GM12878 (cell line): Measurements from ENCODE around the gene ELMOD3.
A peak's percentile ranks its signal among the peaks of the same experiment; 100 is the strongest.

Source experiments
- CTCF ChIP-seq, 3 experiments: IDR thresholded peaks in 2 of 3; conservative IDR thresholded peaks in 1 of 3; 2 replicates each; pipeline ENCODE4 v1.5.1; 2011; ENCODE audit warnings: low read depth in 3 of 3, low read length in 3 of 3, mild to moderate bottlenecking in 3 of 3, control low read depth in 2 of 3, moderate library complexity in 2 of 3, inconsistent platforms in 1 of 3, mixed read lengths in 1 of 3; ENCODE audit not compliant: control insufficient read depth in 2 of 3, insufficient read depth in 1 of 3; ENCODE audit errors: extremely low read depth in 1 of 3
- FOS ChIP-seq: IDR thresholded peaks from 3 replicates; pipeline ENCODE4 v1.6.1; 2011; ENCODE audit warnings: borderline replicate concordance; ENCODE audit not compliant: insufficient read length; ENCODE audit errors: extremely low read depth
- RUNX3 ChIP-seq: IDR thresholded peaks from 2 replicates; pipeline ENCODE4 v1.6.1; 2012; ENCODE audit warnings: low read length, inconsistent platforms
- TF ChIP-seq, protein P1 (sequence below): fragments of 450-650 bp; IDR thresholded peaks from 2 replicates; pipeline ENCODE4 v1.6.1; 2017; ENCODE audit warnings: low read depth, mild to moderate bottlenecking, moderate library complexity
- TF ChIP-seq, protein P2 (sequence below): IDR thresholded peaks from 2 replicates; pipeline ENCODE4 v1.6.1; 2011; ENCODE audit warnings: low read depth, mild to moderate bottlenecking, low read length, moderate library complexity, borderline replicate concordance; ENCODE audit errors: extremely low read depth

DNA sequence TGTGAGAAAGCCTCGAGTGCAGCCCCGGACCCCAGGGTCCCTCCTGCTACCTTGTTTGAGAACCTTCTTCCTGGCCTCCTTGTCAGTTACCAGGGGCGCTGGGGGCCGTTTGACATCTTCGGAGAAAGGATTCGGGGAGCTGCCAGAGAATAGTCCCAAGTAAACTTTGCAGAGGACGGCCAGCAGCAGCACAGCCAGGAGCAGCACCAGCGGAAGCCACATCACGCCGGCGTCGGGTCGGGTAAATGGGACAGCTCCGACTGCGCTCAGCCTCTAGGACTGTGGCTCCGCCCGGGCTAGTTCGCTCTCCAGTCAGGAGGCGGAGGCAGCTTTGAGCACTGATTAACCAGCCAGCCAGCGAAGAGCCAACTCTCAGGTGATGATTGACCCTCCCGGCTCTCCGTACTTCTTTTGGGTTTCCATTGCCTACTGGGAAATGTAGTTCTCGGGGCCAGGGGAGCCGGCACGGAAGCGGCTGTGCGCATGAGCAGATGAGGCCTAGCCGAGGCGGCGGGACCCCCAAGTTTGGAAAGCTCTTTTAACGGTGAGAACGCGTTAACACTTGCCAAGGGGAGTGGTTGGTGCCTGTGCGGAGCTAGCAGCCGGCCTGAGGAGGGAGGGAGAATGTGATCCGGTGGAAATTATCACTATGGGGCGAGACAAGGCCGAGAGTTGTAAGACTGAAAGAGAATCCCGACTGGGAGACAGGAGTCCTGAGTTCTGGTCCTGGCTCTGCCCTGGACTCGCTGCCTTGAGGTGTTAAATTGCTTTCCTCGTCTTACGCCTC lies at the start of gene ELMOD3, which contains the start of gene RETSAT:
- TF ChIP-seq CTCF (IDR thresholded peaks at IDR 0.05 in 2 of 3, conservative IDR thresholded peaks at IDR 0.05 in 1 of 3; ENCODE audit: control insufficient read depth in 2 of 3, extremely low read depth in 1 of 3, insufficient read depth in 1 of 3, low read depth in 3 of 3, low read length in 3 of 3), result no peak
- no peak for TF ChIP-seq FOS
- peak; percentile 77 for TF ChIP-seq RUNX3
- TF ChIP-seq, protein P1, sequence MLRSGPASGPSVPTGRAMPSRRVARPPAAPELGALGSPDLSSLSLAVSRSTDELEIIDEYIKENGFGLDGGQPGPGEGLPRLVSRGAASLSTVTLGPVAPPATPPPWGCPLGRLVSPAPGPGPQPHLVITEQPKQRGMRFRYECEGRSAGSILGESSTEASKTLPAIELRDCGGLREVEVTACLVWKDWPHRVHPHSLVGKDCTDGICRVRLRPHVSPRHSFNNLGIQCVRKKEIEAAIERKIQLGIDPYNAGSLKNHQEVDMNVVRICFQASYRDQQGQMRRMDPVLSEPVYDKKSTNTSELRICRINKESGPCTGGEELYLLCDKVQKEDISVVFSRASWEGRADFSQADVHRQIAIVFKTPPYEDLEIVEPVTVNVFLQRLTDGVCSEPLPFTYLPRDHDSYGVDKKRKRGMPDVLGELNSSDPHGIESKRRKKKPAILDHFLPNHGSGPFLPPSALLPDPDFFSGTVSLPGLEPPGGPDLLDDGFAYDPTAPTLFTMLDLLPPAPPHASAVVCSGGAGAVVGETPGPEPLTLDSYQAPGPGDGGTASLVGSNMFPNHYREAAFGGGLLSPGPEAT, result peak; percentile 82; the same call in 1 of the 2 replicates
- TF ChIP-seq, protein P2, sequence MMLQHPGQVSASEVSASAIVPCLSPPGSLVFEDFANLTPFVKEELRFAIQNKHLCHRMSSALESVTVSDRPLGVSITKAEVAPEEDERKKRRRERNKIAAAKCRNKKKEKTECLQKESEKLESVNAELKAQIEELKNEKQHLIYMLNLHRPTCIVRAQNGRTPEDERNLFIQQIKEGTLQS, result no peak
